HL-60/S4 treated with retinoic acid at 250 ng/mL for 4 days and 3 days (cell line): ENCODE data around the gene SDHA.
"Not testable (repeated sequence)": the region's sequence is repeated elsewhere in the genome, so short reads cannot be mapped to it uniquely, and the experiment has no call there.

Source experiments
- in situ Hi-C: fragments of 300-500 bp; cut with MboI; formaldehyde crosslinking; loops from 2 replicates; pipeline ENCODE4 v1.7.0; 2022; ENCODE audit warnings: low sequenced_read_pairs

The SDHA gene

DNA sequence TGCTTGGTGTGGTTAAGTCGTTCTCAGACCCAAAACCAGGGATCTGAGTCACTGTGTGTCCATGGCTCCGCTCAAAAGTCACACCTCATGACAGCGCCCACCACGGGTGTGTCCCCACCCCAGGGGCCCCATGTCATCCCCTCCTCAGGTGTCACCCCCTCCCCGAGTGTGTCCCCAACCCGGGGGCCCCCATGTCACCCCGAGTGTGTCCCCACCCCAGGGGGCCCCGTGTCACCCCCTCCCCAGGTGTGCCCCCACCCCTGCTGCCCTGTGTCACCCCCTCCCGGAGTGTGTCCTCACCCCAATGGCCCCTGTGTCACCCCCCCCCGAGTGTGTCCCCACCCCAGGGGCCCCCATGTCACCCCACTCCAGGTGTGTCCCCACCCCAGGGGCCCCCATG, 21.8 kb upstream of the SDHA start:
- in situ Hi-C loops = no loop called here

DNA sequence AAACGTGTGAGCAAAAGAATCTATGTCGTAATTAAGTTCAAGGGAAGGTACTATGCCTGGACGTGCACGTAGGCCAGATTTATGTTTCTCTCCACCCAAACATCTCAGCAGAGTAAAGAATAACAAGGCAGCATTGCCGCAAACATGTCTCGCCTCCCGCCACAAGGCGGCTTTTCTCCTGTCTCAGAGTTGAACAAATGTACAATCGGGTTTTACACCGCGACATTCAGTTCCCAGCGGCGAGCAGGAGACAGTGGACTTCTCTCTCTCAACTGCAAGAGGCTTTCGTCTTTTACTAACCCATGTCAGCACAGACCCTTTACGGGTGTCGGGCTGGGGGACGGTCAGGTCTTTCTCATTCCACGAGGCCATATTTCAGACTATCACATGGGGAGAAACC, 21.1 kb upstream of the SDHA start:
- in situ Hi-C loops = not testable (repeated sequence)

DNA sequence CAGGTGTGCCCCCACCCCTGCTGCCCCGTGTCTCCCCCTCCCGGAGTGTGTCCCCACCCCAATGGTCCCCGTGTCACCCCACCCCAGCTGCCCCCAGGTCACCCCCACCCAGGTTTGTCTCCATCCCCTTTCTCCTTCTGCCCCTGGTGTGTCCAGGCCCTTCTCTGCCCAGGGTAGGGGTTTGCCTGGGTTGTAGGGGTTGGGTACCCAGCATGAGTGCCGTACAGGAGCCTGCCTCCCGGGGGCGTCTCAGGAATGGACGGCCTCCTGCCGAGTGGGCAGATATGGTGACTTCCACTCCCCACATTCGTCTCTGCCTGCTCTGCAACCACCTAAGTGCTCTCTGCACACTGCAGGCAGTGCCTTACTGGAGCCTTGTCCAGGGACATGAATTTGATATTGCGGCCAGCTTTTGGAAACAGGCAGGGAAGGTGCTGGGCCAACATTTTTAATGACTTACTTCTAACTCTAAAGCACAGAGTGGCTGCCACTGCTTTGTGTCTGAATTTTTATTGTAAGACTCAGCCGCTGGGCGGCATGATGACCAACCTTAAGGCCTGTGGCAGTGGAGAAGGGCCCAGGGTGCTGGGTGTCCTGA, 20.1 kb upstream of the SDHA start:
- in situ Hi-C loops = no loop called here

GRCh38 chr5:198516-199196, 19.5 kb upstream of the SDHA start:
- in situ Hi-C loops = no loop called here

GRCh38 chr5:199197-199949, 18.7 kb upstream of the SDHA start:
- in situ Hi-C loops = no loop called here

DNA sequence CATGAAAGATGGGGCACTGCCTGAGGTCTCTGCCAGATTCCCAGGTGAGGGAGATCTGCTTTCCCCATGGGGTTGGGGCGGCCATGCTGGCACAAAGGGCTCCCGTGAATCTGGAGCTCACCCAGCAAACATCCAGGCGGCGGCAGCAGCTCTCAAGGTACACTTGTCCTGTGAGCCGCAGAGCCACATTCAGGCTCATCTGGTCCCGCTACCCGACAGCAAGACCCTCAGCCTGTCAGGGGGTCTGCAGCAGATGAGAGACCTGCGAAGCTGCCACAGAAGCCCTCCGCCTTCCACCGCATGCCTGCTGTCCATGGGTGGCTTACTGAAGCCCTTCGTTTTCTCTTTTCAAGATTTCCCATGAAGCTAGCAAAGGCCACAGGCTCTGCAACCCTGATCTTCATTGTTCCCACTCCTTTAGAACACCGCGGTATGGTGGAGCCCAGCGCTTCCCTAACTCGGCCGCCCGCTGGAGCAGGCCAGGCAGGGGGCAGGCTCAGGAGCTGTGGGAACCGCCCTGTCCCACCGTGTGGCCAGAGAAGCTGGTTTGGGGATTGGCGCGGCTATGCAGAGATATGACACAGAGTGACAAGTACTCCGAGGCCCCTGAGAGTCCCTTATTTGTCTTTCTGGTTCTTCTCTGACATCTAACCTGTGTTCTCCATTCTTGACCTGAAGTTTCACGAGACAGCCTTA, 18.0 kb upstream of the SDHA start:
- in situ Hi-C loops = no loop called here

DNA sequence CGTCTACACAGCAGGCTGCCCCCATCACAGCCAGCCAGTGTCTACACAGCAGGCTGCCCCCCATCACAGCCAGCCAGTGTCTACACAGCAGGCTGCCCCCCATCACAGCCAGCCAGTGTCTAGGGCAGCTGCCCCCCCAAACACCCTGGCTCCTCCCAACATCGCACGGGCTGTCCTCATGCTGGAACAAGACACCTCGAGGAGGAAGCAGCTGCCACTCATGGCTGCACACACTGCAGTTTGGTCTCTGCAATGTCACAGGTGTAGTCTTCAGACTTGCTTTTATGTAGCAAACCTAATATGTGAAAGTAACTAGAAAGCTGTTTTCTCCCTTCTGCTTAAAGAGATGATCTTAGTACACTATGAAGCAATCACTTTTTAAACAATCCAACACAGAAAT, 17.1 kb upstream of the SDHA start:
- in situ Hi-C loops = no loop called here

DNA sequence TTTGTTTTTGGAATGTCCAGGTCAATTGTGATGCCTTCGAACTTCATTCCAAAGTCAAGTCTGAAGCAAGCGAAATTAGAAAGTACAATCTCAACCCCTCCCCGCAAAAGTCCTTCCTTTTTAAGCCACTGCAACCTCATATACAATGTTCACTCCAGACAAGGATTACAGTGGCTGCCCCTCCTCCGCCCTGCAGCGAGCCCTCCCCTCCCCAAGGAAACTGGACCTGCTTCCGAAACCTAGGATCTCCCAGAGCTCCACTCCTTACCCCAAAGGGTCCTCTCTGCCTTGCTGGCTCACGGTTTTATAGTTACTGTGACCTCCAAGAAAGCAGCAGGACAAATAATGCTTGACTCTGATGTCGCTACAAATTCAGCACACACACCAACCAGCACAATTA, 16.4 kb upstream of the SDHA start:
- in situ Hi-C loops = no loop called here

- in situ Hi-C loops = no loop called here
These were observed 14.7 kb upstream of the SDHA start for GRCh38 chr5:203246-203930.

DNA sequence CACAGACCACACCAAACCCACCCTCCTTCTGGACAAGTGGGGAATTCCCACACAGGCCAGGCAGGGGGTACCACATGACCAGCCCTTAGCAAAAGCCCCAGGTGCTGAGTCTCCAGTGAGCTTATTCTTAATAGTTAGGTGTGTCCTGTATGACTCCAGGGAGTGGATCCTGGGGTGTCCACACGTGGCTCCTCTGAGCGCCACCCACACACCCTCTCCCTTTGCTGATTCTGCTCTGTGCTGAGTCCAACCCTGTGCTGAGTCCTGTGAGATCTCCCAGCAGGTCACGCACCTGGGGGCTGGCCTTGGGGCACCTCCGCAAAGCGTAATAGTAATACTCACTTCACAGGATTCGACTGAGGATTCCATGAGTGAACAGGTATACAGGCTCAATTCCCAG, 14.1 kb upstream of the SDHA start:
- in situ Hi-C loops = no loop called here

- in situ Hi-C loops = no loop called here
These were observed 13.7 kb upstream of the SDHA start for GRCh38 chr5:204462-204861.

DNA sequence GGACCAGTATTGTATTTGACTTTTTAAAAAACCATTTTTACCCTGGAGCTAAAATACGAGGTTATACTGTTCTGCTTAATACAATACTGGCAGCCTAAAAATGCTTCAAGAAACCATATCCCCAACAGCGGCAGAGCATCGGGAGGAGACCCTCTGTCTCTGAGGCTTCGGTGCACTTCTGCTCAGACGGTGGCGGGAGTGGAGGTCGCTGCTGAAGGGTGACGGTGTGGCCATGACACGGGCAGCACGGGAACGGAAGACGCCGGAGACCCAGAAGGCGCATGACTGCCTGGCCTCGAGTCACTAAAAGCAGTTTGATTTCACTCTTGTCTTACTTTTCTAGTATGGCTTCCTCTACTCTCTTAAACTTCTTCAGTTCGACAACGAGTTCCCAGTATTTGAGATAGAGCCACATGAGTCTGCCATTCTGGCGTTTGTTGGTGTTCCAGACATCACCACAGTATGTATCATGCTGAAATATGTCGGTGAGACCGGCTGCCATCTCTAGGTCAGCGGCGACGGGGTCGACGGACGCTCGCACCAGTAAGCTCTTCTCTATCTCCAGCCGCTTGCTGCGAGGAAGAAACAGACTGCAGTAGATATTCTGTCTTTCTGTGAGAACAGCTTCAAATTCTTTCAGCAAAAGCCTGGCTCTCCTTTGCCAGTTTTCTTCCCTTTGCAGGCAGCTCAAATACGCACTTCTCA, 13.0 kb upstream of the SDHA start:
- in situ Hi-C loops = no loop called here

DNA sequence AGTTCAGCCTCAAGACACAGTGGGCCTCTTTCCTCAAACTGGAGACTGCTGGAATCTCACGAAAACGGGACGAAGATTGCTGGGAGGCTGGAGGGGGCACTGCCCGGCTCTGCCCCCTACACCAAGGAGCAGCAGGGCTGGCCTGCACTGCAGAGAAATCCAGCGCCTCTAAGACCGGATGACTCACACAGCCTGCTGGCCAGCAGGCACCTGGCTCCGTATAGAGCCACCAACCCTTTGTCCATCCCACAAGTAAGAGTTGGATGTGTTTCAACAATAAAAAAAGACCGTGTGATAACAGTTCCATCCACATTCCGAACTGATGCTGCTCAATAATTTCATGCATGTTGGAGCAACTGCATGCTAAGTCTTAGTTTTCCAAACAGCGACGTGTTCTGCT, 11.7 kb upstream of the SDHA start:
- in situ Hi-C loops = no loop called here

GRCh38 chr5:206927-207536, 11.1 kb upstream of the SDHA start:
- in situ Hi-C loops = no loop called here

DNA sequence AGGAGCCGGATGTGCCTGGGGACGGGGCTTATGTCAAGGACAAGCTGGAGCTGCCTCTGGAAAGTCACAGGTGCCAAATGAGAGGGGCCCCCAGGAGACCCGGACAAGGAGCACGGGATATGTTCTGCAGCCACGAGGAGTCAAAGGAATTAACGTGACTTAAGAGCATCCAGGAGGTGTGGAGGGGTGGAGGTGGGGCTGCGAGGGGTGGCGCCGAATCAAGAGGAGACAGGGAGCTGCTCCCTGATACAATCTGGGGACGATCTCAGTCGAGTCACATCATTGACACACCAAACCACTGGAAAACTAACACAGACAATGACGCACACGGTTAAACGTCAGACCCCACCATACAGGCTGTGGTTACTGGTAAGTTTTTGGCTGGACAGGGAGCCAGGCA, 10.5 kb upstream of the SDHA start:
- in situ Hi-C loops = no loop called here

- in situ Hi-C loops = no loop called here
These were observed 9.5 kb upstream of the SDHA start for GRCh38 chr5:208449-209114.

GRCh38 chr5:213803-214395, 4.2 kb upstream of the SDHA start:
- in situ Hi-C loops = no loop called here

GRCh38 chr5:215256-215655, 2.9 kb upstream of the SDHA start:
- in situ Hi-C loops = not testable (repeated sequence)

- in situ Hi-C loops = not testable (repeated sequence)
These were observed 2.0 kb upstream of the SDHA start for GRCh38 chr5:216076-216475.
